RWPE1 (cell line): ENCODE results near the gene ST6GALNAC3.

Experiments
- CTCF ChIA-PET: fragments of 350-600 bp; sonication (Branson Sonifier 250); formaldehyde crosslinking; extraction: SDS; loops from one replicate; lab custom pipeline; 2021; lab: Yijun Ruan, JAX
- POLR2A ChIA-PET: fragments of 400-600 bp; formaldehyde crosslinking; extraction: SDS; loops from one replicate; lab custom pipeline; 2020; ENCODE audit warnings: antibody characterized with exemption; ENCODE audit not compliant: low non-redundant PET; lab: Yijun Ruan, JAX
- DNase-seq: peaks from one replicate; pipeline ENCODE4 v3.0.0; 2012; ENCODE audit warnings: low spot score
- H3K27ac ChIP-seq: fragments of 450-650 bp; 2 replicates; pipeline ENCODE4 v1.5.1; 2017
- CTCF ChIP-seq: fragments of 450-650 bp; conservative IDR thresholded peaks from 2 replicates; pipeline ENCODE4 v1.5.1; 2017; ENCODE audit warnings: low read depth, mild to moderate bottlenecking

Gene ST6GALNAC3

DNA sequence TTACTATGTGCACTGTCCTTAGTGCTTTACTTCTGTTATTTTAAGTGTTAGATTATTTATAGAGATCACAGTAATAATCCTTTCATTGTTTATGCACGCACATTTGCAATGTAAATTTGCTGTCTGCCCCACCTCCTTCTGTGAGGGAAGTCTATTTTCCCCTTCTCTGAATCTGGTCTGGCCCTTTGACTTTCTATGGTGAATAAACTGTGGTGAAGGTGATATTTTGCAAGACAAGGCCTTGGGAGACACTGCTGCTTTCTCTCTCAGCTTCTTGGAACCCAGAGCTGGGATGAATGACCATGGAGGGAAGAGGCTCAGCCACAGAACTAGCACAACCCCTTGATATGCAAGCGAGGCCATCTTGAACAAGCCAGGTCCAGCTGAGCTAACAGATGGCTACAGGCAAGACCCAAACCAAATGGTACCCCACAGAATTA, 156.3 kb downstream of the ST6GALNAC3 start:
- DNase-seq = no peak
- POLR2A ChIA-PET = no interaction called here
- no peak overlapping the region for H3K27ac ChIP-seq
- CTCF ChIA-PET = no interaction called here
- no peak for TF ChIP-seq CTCF

DNA sequence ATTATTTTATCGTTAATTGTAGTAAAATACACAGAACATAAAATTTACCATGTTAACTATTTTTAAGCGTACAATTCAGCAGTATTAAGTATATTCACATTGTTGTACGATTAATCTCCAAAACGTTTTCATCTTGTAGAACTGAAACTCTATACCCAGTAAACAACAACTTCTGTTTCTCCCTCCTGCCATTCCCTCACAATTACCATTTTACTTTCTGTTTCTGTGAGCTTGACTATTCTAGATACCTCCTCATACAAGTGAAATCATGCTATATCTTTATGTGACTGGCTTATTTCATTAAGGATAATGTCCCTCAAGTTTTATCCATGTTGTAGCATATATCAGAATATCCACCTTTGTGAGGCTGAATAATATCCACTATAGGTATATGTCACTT, 156.8 kb downstream of the ST6GALNAC3 start:
- no peak overlapping the region for H3K27ac ChIP-seq
- CTCF ChIA-PET = no interaction called here
- TF ChIP-seq CTCF = no peak
- POLR2A ChIA-PET = no interaction called here
- DNase-seq = no peak

DNA sequence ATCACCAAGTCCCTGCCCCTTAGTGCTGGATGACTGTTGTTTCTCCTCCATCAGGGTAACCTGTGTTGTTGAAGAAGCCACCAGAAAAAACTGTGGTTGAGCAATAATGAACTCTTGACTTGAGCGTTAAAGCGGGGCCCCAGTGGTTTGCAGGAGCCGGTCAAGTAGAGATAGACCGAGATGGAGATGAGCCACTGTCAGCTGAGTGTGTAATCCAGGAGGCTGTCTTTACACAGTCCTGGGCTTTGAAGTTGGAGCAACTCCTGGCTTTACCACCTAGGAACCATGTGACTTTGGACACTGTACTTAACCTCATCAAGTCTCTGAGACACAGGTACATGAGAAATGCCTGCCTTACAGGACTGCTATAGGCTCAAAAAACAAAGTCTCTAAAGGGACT, 158.1 kb downstream of the ST6GALNAC3 start:
- POLR2A ChIA-PET = no interaction called here
- no peak overlapping the region for H3K27ac ChIP-seq
- CTCF ChIA-PET = no interaction called here
- DNase-seq = no peak
- TF ChIP-seq CTCF = no peak

DNA sequence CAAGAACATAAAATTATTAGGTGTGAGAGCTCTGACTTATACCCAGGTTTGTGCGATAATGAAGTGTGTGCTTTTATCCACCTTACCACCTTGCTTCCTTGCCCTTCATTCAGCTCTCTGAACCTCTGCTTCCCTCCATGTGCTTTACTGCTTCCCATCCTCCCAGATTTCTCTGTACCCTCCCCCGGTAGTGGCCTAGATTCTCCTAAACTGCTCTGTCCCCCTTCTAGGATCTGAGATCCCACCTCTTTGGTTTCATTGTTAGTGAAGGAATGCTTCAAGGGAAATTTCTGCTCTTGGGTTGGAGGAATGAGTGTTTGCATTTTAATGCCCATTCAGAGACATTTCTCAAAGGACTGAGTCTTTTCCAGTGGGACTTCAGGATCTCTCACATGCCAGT, 159.5 kb downstream of the ST6GALNAC3 start:
- TF ChIP-seq CTCF = no peak
- DNase-seq = no peak
- ChIA-PET CTCF (no interaction called here), POLR2A (no interaction called here)
- no peak overlapping the region for H3K27ac ChIP-seq

DNA sequence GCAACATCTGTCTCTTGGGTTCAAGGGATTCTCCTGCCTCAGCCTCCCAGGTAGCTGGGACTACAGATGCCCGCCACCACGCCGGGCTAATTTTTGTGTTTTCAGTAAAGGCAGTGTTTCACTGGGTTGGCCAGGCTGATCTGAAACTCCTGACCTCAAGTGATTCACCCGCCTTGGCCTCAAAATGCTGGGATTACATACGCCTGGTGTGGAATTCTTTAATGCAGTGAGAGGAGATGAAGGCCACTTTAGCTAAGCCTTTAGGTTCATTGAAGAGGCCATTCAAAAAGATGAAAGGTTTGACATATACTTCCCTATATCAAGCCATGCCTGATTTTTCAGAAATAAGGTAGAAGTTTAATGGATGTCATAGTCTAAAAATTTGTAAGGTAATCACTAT, 162.7 kb downstream of the ST6GALNAC3 start:
- DNase-seq = no peak
- POLR2A ChIA-PET = no interaction called here
- no peak overlapping the region for H3K27ac ChIP-seq
- CTCF ChIA-PET = no interaction called here
- no peak for TF ChIP-seq CTCF

DNA sequence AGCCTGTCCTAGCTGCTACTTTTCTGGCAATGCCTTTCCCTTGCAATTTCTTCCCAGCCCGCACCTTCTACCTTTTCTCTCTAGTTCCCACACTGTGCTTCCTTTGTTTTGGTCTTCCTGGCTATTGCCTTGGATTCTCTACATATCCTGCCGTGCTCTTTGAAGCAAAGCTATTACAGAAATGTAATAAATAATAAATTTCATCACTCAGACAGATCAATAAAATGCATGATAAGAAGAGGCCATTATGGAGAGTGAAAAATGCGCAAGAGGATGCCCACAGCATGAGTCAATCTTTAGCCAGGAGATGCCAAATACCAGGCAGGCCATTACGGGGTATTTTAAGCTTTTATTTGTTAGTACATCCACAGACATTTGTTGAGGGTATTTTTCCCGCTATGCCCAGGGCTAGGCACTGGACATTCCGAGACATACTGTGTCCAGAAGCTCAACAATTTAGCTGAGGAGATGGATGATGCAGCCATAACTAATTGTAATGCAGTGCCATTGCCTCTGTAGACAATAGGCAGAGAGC, 163.6 kb downstream of the ST6GALNAC3 start:
- ChIA-PET CTCF (no interaction called here), POLR2A (no interaction called here)
- no peak for DNase-seq
- no peak overlapping the region for H3K27ac ChIP-seq
- no peak for TF ChIP-seq CTCF

DNA sequence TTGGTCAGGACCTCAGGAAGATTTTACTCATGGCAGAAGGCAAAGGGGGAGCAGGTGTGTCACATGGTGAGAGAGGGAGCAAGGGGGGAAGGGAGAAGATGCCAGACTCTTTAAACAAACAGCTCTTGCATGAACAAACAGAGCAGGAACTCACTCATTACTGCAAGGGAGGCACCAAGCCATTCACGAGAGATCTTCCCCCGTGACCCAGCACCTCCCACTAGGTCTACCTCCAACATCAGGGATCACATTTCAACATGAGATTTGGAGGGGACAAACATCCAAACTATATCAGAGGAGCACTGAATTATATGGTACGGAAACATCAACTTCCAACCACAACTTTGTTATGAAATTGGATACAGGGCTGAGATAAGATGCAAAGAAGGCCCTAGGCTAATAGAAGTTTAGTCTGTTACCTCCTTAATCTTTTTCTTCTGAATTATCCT, 164.9 kb downstream of the ST6GALNAC3 start:
- DNase-seq = no peak
- H3K27ac ChIP-seq = no peak overlapping the region
- ChIA-PET POLR2A (no interaction called here), CTCF (no interaction called here)
- no peak for TF ChIP-seq CTCF
